Mesothelial cell of epicardium (in vitro differentiated cells): ENCODE measurements around the gene NUCB2. TPM values are rescaled to one million over a fixed set of nuclear protein-coding genes. Genes with fewer than 3 reads are reported as not detected.

Experiments used
- DNase-seq, 2 experiments: peaks; one replicate each; pipeline ENCODE4 v3.0.0; 2021; ENCODE audit warnings: low spot score in 2 of 2; ENCODE audit not compliant: unreplicated experiment in 2 of 2
- H3K27ac Mint-ChIP-seq: 2 replicates; pipeline ENCODE4 v1.8.0; 2021; ENCODE audit warnings: mixed read lengths
- H3K27me3 Mint-ChIP-seq: 2 replicates; pipeline ENCODE4 v1.8.0; 2021; ENCODE audit warnings: low read depth, mixed read lengths
- H3K36me3 Mint-ChIP-seq: 2 replicates; pipeline ENCODE4 v1.8.0; 2021; ENCODE audit warnings: mixed read lengths
- H3K4me1 Mint-ChIP-seq: 2 replicates; pipeline ENCODE4 v1.8.0; 2021; ENCODE audit warnings: mixed read lengths
- H3K4me3 Mint-ChIP-seq: 2 replicates; pipeline ENCODE4 v1.8.0; 2021; ENCODE audit warnings: mild to moderate bottlenecking, moderate library complexity, mixed read lengths
- H3K9me3 Mint-ChIP-seq: 2 replicates; pipeline ENCODE4 v1.8.0; 2021; ENCODE audit warnings: mixed read lengths
- total RNA-seq: library from RNA; stranded (reverse); gene quantifications from 3 replicates; pipeline ENCODE4 v1.2.1, GENCODE V29; 2021
- TF ChIP-seq, protein P1 (sequence below): fragments of 200-600 bp; sonication (generic); IDR thresholded peaks from one replicate; pipeline ENCODE4 v1.5.0; 2021; ENCODE audit warnings: antibody characterized with exemption; ENCODE audit not compliant: unreplicated experiment

The NUCB2 gene
- total RNA-seq, 1 donor from 2014 or later, result 49.2 TPM

DNA sequence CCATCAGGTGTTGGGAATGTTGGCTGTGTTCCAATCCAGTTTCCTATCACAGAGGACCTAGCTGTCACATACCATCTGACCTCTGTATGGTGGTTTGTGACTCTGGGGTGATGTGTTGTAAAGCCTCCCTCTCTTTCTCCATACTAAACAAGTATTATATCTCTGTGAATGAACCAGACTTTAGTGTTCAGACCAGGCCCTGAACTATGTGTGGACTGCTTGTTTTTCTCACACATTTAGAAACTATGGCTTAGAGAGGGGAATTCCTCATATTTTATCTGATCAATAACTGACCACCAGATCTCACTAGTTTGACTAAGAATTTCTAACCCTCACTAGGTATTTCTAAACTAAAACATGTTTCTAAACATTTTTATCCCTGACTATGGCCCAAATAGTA lies 92.6 kb downstream of the NUCB2 start:
- TF ChIP-seq, protein P1, sequence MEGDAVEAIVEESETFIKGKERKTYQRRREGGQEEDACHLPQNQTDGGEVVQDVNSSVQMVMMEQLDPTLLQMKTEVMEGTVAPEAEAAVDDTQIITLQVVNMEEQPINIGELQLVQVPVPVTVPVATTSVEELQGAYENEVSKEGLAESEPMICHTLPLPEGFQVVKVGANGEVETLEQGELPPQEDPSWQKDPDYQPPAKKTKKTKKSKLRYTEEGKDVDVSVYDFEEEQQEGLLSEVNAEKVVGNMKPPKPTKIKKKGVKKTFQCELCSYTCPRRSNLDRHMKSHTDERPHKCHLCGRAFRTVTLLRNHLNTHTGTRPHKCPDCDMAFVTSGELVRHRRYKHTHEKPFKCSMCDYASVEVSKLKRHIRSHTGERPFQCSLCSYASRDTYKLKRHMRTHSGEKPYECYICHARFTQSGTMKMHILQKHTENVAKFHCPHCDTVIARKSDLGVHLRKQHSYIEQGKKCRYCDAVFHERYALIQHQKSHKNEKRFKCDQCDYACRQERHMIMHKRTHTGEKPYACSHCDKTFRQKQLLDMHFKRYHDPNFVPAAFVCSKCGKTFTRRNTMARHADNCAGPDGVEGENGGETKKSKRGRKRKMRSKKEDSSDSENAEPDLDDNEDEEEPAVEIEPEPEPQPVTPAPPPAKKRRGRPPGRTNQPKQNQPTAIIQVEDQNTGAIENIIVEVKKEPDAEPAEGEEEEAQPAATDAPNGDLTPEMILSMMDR, result no peak
- peaks cover 50% of the 10 kb centered on the region for H3K9me3 Mint-ChIP-seq

DNA sequence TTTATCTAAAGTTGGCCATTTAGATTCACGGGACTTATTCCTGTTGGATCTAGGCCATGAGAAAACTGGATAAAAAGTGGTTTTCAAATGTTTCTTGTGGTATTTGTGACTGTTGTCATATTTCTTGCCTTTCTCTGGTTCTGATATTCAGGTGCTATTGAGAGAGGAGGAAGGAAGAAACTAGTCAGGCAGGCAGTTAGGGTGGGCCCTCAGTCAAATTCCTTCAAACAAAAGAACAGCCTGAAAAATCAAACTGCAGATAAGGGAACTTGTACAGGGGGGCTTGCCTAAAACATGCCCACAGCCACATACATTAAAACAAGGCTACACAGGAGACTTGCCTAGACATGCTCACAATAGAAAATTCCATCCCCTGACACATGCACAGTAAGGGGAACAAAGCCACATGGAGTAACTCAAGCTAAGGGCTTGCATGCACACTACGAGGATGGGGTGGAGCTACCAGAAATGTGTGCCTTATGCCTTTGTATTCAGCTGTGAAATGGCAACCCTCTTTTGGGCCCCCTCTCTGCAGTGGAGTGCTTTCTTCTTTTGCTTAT lies 93.2 kb downstream of the NUCB2 start:
- H3K4me3 Mint-ChIP-seq, result no peak overlapping the region
- TF ChIP-seq, protein P1, result no peak
- peaks cover 66% of the 10 kb centered on the region for H3K36me3 Mint-ChIP-seq
- no peaks in the 10 kb centered on the region for H3K4me1 Mint-ChIP-seq
- H3K27ac Mint-ChIP-seq, result no peak overlapping the region
- DNase-seq, result no peak
- H3K9me3 Mint-ChIP-seq, result peaks cover 54% of the 10 kb centered on the region
- no peaks in the 10 kb centered on the region for H3K27me3 Mint-ChIP-seq

More for the DNA sequence above, 92.6 kb downstream of the NUCB2 start:
- Mint-ChIP-seq H3K36me3 (peaks cover 61% of the 10 kb centered on the region), H3K27me3 (no peaks in the 10 kb centered on the region), H3K4me1 (no peaks in the 10 kb centered on the region), H3K4me3 (no peak overlapping the region), H3K27ac (no peak overlapping the region)
- DNase-seq, result no peak

DNA sequence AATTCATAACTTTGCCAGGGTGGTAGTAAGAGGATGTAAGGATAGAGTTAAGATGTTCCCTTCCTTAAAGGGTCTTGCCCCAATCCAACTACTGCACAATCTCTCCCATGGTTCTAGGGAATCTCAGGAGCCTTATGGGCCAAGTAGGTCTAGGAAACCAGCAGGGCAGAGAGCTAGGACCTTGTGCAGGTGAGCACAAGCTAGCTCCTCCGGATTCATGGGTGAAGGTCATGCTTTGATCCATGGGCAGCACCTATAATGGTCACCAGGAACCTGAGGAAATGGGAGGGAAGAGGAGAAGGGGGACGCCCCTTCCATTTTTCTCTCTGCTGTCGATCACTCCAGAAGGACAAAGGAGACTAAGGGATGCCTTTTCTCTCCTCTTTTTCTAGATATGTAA lies 95.1 kb downstream of the NUCB2 start:
- H3K4me1 Mint-ChIP-seq, result no peaks in the 10 kb centered on the region
- H3K27me3 Mint-ChIP-seq, result no peaks in the 10 kb centered on the region
- peaks cover 62% of the 10 kb centered on the region for H3K9me3 Mint-ChIP-seq
- DNase-seq, result no peak
- TF ChIP-seq, protein P1, result no peak
- no peak overlapping the region for H3K4me3 Mint-ChIP-seq
- H3K27ac Mint-ChIP-seq, result no peak overlapping the region
- peaks cover 74% of the 10 kb centered on the region for H3K36me3 Mint-ChIP-seq

DNA sequence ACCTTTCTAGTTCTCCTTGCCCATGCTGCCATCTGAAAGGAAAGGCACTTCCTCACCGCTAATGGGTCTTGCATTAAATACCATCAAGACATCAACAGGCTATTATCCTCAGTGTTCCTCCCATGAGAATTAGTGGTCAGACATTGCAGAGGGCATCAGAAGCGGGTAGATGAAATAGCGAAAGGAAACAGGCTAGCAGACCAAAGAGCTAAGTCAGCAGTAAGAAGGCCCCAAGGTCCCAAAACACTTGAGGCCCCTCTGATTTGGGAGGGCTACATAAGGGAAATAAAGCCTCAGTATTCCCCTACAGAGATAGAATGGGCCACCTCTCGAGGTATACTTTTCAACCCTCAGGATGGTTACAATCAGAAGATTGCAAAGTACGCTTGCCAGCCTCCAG lies 99.0 kb downstream of the NUCB2 start:
- no peaks in the 10 kb centered on the region for H3K27me3 Mint-ChIP-seq
- peaks cover 61% of the 10 kb centered on the region for H3K36me3 Mint-ChIP-seq
- H3K9me3 Mint-ChIP-seq, result peaks cover 49% of the 10 kb centered on the region

DNA sequence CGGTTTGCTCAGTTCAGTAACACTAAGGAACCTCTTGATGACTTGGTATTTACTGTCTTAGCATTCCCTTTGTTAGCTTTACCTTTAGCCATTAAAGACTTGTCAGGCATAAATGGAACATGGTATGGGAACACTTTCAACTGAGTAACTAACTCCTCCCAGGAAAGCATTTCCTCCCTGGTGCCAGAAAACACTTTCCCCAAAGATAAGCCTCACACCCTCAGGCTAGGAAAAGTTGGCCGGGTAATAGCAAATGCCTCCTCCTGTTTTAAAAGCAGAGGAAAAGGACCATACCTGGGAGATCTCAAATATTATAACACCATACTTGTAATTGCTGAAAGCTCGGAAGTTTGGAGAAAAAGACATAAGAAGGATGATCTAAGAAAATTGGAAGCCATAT lies 100.0 kb downstream of the NUCB2 start:
- H3K9me3 Mint-ChIP-seq, result peaks cover 40% of the 10 kb centered on the region
- no peaks in the 10 kb centered on the region for H3K27me3 Mint-ChIP-seq
- TF ChIP-seq, protein P1, result no peak
- peaks cover 51% of the 10 kb centered on the region for H3K36me3 Mint-ChIP-seq
- no peak overlapping the region for H3K4me3 Mint-ChIP-seq
- DNase-seq, result no peak
- H3K4me1 Mint-ChIP-seq, result no peaks in the 10 kb centered on the region
- no peak overlapping the region for H3K27ac Mint-ChIP-seq

More for the DNA sequence above, 99.0 kb downstream of the NUCB2 start:
- Mint-ChIP-seq H3K27ac (no peak overlapping the region), H3K4me1 (no peaks in the 10 kb centered on the region), H3K4me3 (no peak overlapping the region)
- TF ChIP-seq, protein P1, result no peak
- no peak for DNase-seq

DNA sequence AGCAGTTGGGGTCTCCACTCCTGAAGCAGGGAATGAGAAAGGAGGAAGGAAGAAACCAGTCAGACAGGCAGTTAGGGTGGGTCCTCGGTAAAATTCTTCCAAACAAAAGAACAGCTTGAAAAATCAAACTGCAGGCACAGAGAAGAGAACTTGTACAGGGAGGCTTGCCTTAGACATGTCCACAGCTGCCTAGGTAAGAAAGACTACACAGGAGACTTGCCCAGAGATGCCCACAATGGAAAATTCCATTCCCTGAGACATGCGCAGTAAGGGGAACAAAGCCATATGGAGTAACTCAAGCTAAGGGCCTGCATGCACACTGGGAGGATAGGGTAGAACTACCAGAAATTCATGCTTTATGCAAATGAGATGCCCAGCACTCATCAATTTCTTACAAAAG lies 102.1 kb downstream of the NUCB2 start:
- TF ChIP-seq, protein P1, result no peak
- Mint-ChIP-seq H3K4me1 (no peaks in the 10 kb centered on the region), H3K9me3 (peaks cover 24% of the 10 kb centered on the region), H3K27ac (no peak overlapping the region), H3K36me3 (peaks cover 33% of the 10 kb centered on the region), H3K27me3 (no peaks in the 10 kb centered on the region), H3K4me3 (no peak overlapping the region)
- DNase-seq, result no peak
